MV-4-11 (cell line): ENCODE measurements around the gene UBA52.
"Not testable (repeated sequence)": the region's sequence is repeated elsewhere in the genome, so short reads cannot be mapped to it uniquely, and the experiment has no call there.

Source experiments
- DNase-seq: peaks from one replicate; lab custom pipeline; 2025; lab: John Stamatoyannopoulos, UW

The UBA52 gene

GRCh38 chr19:18571564-18572344 is at the start of gene UBA52:
Gene UBA52, plus strand, starts transcription at chr19:18571857. Its CDS starts 1,444 bp downstream, at chr19:18573301.
- DNase-seq: peak; percentile 99

DNA sequence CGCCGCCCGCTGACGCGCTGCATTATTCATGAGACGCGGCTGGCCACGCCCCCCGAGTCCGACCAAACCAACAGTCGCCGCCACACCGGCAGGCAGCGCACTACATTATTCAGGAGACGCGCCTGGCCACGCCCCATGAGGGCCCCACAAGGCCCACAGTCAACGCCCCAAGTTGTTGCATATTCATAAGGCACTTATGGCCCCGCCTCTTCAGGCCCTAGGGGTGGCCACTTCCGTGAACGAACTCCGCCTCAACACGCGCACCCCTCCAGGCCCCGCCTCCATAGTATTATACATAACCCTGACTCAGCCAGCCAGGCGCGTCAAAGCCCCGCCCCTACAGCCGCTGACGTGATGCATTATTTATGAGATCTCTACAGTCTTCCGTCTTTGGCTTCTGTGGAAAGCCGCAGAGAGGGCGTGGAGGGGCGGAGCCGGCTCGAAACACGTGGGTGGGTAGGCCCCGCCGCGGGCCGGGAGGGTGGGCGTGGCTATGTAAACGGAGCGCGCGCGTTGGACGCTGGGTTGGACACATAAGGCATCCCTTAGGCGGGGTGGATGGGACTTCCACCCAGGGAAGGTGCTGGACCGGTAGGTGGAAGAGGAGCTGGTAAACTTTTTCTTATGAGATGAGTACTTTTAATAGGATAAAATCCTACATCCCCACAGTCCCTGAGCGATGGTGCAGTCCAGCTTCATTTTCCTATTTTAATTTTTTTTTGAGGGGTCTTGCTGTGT is 49.4 kb upstream of the UBA52 start:
- peak; percentile 100 for DNase-seq

GRCh38 chr19:18522862-18523440 is 48.7 kb upstream of the UBA52 start:
- not testable (repeated sequence) for DNase-seq

GRCh38 chr19:18523841-18524240 is 47.8 kb upstream of the UBA52 start:
- DNase-seq: no peak

- DNase-seq: no peak
Observed at GRCh38 chr19:18526316-18526715, 45.3 kb upstream of the UBA52 start.

DNA sequence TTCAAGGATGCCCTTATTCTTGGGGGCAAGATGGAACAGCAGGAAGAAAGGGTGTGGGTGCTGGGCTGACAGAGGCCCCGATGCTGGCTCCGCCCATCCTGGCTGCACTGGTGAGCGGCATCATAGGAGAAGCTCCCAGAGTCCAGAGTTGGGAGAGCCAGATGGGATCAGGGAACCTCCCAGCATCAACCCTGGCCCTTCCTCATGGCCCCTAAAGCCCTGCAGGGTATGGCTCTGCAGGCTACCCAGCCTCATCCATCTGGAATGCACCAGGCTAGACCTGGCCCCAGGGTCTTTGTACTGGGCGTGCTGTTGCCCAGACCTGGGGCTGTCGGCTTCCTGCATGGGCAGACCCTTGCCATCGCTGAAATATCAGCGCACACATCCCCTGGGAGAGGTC is 41.9 kb upstream of the UBA52 start:
- DNase-seq: no peak

DNA sequence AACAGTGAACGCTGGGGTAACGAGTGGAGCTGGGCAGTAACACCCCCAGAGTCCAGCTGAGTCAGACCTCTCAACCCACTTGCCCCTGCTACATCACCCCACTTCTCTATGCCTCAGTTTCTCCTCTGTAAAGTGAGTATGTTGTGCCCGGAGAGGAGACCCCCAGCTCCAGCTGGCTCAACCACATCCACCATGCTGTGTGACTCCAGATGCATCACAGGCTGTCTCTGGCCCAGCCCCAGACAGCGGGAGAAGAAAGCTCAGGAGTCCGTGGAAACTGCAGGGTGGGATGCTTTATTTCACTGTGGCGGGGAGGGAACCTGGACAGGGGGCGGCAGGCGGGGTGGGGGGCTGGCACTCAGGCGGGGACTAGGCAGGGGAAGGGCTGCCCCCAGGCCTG is 40.2 kb upstream of the UBA52 start:
- no peak for DNase-seq

DNA sequence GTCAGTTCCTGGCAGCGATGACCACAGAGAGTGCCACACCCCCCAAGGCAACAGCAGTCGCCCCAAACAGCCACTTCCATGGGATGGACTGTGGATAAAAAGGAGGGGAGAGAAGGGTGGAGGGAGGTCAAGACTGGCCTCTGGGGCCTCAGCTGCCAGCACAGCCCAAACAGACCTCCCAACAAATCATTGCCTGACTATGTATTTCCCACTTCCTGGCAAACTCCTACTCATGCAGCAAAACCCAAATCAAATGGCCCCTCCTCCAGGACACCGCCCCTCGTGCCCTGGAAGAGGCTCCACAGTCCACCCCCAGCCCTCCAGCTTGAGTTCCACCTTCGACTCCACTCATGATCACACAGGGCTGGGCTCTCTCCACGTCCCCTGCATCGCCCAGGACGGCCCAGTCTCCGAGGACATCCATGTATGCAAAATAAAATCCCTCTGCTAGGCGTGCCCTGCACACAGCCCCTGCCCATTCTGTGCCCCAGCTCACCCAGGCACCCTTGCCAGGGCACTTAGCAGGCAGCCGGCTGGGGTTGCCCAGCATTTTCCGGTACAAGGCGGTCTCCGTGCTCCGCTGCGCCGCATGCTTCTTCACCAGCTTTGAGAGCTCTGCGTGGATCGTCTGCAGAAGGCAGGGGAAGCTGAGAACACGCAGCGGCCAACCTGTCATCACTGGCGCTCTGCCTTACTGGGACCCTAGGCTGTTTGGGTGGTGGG is 39.3 kb upstream of the UBA52 start:
- DNase-seq: no peak

GRCh38 chr19:18533058-18533457 is 38.6 kb upstream of the UBA52 start:
- no peak for DNase-seq

- no peak for DNase-seq
Observed at GRCh38 chr19:18536475-18536874, 35.2 kb upstream of the UBA52 start.

- no peak for DNase-seq
Observed at GRCh38 chr19:18537431-18537830, 34.2 kb upstream of the UBA52 start.

DNA sequence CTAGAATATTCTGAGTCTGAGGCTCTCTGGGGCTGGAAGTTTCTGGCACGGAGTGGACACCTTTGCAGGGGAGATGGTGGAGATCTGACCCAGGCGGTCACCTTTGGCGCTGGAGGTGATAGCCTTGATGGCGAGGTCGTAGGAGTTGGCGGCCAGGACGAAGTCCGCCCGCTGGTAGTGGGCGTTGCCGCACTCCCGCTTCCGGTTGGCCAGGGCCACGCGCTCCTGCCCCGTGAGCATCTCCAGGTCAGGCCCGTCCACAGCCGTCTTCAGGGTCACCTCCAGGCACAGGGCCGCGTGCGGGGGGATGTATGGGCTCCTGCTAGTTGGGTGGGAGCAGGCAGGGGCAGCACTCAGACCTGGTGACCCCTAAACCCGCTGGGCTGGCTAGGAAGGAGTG is 33.5 kb upstream of the UBA52 start:
- no peak for DNase-seq

DNA sequence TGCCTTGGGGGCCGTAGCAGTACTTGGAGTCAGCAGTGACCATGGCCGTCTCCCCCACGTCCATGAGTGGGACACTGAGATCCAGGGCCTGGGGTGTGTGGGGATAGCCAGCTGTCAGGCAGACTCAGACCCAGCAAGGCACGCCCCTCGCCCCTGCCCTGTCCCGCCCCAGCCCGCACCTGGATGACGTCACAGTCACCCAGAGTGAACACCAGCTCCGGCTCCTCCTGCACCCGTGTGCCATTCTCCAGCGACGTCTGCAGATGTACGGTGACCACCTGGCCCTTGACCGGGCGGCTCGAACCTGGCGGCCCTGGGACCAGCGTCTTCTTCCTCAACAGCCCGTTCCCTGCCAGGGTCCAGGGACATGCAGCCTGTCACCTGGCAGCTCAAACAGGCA is 32.3 kb upstream of the UBA52 start:
- DNase-seq: no peak

GRCh38 chr19:18540200-18540599 is 31.5 kb upstream of the UBA52 start:
- DNase-seq: not testable (repeated sequence)

DNA sequence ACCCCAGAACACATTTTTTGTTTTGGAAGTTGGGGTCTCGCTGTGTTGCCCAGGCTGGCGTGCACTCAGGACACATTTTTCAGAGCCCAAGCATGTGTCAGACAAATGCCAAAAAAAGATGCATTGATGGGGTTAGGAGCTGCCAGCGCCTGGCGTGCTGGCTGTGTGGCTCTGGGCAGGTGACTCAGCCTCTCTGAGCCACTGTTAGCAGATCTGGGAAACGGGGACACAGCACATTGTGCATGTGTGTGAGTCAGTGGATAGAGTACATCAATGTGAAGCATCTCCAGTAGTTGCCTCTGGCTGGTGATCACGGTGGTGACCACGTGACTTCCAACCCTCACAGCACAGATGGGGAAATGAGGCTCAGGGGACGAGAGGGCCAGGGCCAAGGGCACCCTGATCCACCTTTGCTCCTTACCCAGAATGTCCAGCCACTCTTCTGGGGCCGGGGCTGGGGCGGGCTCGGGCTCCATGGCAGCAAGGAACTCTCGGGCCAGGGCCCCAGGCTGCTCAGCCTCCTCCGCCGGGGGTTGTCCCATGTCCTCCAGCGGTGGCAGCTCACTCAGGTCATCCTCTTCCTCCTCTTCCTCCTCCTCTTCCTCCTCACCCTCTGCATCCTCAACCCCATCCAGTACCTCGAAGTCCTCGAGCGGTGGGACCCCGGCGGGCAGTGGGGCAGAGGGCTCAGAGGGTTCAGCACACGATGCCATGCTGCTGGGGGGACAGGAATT is 30.2 kb upstream of the UBA52 start:
- no peak for DNase-seq

DNA sequence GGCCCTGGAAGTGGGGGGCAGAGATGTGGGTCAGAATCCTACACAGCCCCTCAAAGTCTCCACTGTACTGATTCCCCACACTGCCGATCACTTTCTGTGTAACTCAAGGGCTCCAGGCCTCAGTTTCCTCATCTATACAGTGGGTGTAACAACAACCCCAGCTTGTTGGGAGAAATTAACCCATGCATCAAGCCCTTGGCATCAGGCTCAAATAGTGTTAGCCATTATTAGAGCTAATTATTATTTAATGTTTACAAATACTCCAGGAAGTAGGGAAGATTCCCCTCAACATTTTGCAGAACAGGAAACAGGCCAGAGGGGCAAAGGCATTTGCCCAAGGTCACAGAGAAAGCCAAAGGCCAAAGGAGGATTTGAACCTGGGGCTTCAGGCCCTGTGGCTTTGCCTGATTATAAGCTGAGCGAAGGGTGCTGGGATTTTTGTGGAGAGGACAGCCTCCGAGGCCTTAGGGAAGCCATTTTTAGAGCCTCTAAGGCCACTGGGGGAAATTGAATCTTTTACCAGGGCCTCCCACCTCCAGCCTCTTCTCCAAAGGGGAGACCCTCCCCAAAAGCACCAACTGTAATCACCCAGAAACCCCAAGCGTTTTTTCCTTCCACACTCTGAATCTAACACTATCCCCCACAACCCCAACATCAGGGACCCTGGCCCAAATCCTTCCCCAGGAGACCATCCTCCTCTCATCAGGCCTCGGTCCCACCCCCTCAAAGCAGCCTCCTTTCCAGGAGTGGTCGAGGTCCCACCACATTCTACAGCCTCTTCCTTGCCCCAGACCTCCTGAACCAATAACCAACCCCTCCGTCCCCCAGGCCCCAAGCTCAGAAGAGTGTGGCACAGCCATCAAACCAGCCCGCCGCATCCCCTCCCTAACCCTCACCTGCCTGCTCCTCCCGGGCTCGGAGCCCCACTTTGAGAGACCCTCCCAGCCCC is 29.4 kb upstream of the UBA52 start:
- DNase-seq: no peak

DNA sequence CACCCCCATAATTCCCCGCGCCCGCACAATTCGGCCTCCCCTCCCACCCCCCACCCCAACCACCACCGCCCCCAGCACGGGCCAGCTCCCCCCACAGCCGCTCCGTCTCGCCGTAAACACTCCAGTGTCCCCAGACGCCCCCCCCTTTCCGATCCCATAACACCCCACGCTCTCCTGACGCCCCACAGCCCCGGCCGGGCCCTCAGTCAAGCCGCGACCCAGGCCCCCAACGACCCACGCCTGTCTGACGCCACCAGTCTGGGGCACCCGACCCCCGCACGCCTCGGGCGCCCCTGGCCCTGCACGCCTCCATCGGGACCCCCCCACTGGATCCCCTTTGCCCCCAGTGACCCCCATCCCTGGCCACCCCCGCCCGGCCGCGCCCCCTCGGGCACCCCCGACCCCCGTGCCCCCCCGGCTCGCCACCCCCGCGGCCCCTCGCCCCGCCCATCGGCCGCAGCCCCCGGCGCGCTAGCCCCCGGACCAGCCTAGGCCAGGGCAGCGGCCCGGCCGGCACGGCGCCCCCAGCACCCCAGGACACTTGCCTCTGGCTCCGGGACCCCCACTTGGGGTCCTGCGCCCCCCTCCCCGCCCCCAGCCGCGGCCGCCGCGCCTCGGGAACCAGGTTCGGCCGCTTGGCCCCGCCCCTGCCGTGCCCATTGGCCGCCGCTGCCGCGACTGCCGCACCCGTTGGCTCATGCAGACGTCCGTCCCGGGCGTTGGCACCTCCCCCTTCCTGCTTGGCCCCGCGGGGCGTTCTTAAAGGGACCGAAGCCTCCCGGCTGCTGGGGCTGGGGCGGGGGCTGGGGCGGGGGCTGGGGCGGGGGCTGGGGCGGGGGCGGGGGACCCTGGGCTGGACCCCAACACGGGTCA is 28.5 kb upstream of the UBA52 start, which contains the start of gene FKBP8:
FKBP8 (minus strand) TSS at position 633 of the 873 bp plus-strand sequence. CDS start 1,603 bp downstream, outside the sequence.
- peak; percentile 89 for DNase-seq

DNA sequence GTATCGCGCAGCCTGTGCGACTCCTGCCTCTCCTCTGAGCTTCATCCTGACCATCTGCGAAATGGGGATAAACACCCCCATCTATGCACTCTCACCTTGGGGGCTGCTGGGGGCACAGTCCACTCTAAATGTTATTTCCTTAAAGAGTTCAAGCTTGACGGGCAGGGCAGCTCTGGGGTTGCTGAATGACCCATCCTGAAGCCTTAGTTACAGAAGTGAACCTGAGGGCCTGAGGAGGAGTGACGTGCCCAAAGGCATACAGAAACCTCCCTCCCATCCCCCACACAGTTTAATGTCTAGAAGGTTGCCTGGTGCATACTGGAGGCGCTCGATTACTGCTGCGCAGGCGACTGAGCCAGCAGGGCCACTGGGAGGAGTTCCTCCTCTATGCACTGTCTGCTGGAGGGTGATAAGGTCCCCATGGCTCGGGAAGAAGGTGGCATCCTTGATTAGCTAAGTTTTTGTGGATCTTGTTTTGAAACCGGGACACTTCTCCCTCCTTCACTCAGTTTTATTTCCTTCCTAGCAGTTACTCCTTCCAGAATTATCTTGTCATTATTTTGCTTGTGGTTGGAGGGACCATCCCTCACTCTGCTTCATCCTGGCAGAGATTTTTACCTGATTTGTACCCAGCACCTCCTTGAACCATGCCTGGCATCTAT is 27.7 kb upstream of the UBA52 start:
- peak; percentile 94 for DNase-seq

GRCh38 chr19:18551631-18552030 is 20.0 kb upstream of the UBA52 start:
- no peak for DNase-seq
